Lung (tissue), 12 donors: ENCODE data around the gene SDK1. TPM values are rescaled to one million over a fixed set of nuclear protein-coding genes. Genes with fewer than 3 reads are reported as not detected.

Source experiments
- ATAC-seq: fragments of 200-7000 bp; cut with Tn5 transposase; one replicate; pipeline ENCODE4 v1.9.1; 2020; ENCODE audit warnings: moderate number of reproducible peaks; ENCODE audit not compliant: insufficient read depth, low FRiP score
- DNase-seq, 3 donors: peaks; one replicate each; pipeline ENCODE4 v3.0.0-alpha.2; 2013 to 2017
- H3K27ac ChIP-seq, 2 donors: one replicate each; pipeline ENCODE4 v1.5.1; 2013; ENCODE audit warnings: mild to moderate bottlenecking in 2 of 2, moderate library complexity in 2 of 2, control low read depth in 1 of 2, inconsistent platforms in 1 of 2, low read depth in 1 of 2, low read length in 1 of 2
- H3K27me3 ChIP-seq, 3 donors: one replicate each; pipeline ENCODE4 v1.5.1; 2013; ENCODE audit warnings: low read length in 2 of 3; ENCODE audit not compliant: control insufficient read depth in 3 of 3, insufficient read depth in 3 of 3
- H3K36me3 ChIP-seq, 4 donors: one replicate each; pipeline ENCODE4 v1.5.1; 2013; ENCODE audit warnings: low read length in 4 of 4, mild to moderate bottlenecking in 1 of 4, moderate library complexity in 1 of 4; ENCODE audit not compliant: control insufficient read depth in 4 of 4, insufficient read depth in 4 of 4
- H3K4me1 ChIP-seq, 5 donors: one replicate each; pipeline ENCODE4 v1.5.1; 2013; ENCODE audit warnings: low read length in 5 of 5, mild to moderate bottlenecking in 2 of 5, moderate library complexity in 1 of 5; ENCODE audit not compliant: control insufficient read depth in 5 of 5, insufficient read depth in 5 of 5
- H3K4me3 ChIP-seq: one replicate; pipeline ENCODE4 v1.5.1; 2013; ENCODE audit warnings: mild to moderate bottlenecking, control low read depth, moderate library complexity
- H3K9ac ChIP-seq, 2 donors: one replicate each; pipeline ENCODE4 v1.5.1; 2013; ENCODE audit warnings: low read length in 2 of 2, control low read depth in 1 of 2; ENCODE audit not compliant: insufficient read depth in 1 of 2
- H3K9me3 ChIP-seq, 4 donors: one replicate each; pipeline ENCODE4 v1.5.1; 2013; ENCODE audit warnings: low read length in 3 of 4, mild to moderate bottlenecking in 1 of 4, moderate library complexity in 1 of 4; ENCODE audit not compliant: control insufficient read depth in 4 of 4, insufficient read depth in 3 of 4
- WGBS, 2 donors: extraction: QIAGEN DNeasy Blood & Tissue Kit; methylation state at CpG; one replicate each; pipeline ENCODE4 v1.1.7; 2013; 5-methylcytosine and 5-hydroxymethylcytosine counted together
- polyA plus RNA-seq, 2 donors: library from polyadenylated mRNA; stranded (reverse); fragments of 200-250 nt; gene quantifications; one replicate each; pipeline ENCODE4 v1.2.1, GENCODE V29; 2013
- total RNA-seq, 2 donors: library from RNA; depleted of rRNA in 1 of 2; stranded (reverse); fragments of >200 nt in 1 of 2; gene quantifications; one replicate each; pipeline ENCODE4 v1.2.1, GENCODE V29; 2014 to 2021
- TF ChIP-seq, protein P1 (sequence below): IDR thresholded peaks from 2 replicates; pipeline ENCODE4 v1.5.1; 2012; ENCODE audit warnings: mild to moderate bottlenecking; ENCODE audit errors: control extremely low read depth, extremely low read depth
- donor health status: control.
- donor health status: control.
- donor health status: Bipolar disorder and iron deficiency.
- donor health status: healthy.
- donor health status: DM: yes; HTN: yes; CAD: no.

Gene SDK1
- total and polyA plus RNA-seq, 4 donors = 3.7 to 30.1 (median 12.7) TPM

DNA sequence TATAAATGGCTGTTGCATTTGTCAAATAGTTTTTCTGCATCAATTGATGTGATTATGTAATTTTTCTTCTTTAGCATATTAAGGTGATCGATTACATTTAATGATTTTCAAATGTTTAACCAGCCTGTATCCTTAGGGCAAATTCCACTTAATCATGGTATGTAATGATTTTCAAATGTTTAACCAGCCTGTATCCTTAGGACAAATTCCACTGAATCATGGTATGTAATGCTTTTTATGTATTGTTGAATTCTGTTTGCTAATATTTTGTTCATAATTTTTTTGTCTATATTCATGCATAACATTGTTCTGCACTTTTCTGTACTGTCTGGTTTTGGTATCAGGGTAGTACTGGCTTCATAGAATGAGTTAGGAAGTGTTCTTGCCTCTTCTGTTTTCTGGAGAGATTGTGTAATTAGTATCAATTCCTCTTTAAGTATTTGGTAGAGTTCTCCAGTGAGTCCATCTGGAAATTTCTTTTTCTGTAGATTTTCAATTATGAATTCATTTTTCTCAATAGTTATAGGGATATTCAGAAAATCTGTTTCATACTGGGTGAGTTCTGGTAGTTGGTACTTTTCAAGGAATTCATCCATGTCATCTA is 987.8 kb downstream of the SDK1 start:
- no peak overlapping the region for H3K4me3 ChIP-seq
- TF ChIP-seq, protein P1, sequence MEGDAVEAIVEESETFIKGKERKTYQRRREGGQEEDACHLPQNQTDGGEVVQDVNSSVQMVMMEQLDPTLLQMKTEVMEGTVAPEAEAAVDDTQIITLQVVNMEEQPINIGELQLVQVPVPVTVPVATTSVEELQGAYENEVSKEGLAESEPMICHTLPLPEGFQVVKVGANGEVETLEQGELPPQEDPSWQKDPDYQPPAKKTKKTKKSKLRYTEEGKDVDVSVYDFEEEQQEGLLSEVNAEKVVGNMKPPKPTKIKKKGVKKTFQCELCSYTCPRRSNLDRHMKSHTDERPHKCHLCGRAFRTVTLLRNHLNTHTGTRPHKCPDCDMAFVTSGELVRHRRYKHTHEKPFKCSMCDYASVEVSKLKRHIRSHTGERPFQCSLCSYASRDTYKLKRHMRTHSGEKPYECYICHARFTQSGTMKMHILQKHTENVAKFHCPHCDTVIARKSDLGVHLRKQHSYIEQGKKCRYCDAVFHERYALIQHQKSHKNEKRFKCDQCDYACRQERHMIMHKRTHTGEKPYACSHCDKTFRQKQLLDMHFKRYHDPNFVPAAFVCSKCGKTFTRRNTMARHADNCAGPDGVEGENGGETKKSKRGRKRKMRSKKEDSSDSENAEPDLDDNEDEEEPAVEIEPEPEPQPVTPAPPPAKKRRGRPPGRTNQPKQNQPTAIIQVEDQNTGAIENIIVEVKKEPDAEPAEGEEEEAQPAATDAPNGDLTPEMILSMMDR = no peak
- ATAC-seq (no peak), DNase-seq (no peak)
- no peak overlapping the region for H3K27ac ChIP-seq
- WGBS, 2 donors = 80 to 89% methylated on average over 1 of the region's 1 CpG
- peaks cover 0 to 4% (median 0%) of the 10 kb centered on the region in 3 donors for H3K27me3 ChIP-seq
- peaks cover 0 to 22% (median 5%) of the 10 kb centered on the region in 4 donors for H3K9me3 ChIP-seq
- H3K36me3 ChIP-seq = no peaks in the 10 kb centered on the region
- peaks cover 0 to 13% (median 0%) of the 10 kb centered on the region in 5 donors for H3K4me1 ChIP-seq
- H3K9ac ChIP-seq = no peak overlapping the region

DNA sequence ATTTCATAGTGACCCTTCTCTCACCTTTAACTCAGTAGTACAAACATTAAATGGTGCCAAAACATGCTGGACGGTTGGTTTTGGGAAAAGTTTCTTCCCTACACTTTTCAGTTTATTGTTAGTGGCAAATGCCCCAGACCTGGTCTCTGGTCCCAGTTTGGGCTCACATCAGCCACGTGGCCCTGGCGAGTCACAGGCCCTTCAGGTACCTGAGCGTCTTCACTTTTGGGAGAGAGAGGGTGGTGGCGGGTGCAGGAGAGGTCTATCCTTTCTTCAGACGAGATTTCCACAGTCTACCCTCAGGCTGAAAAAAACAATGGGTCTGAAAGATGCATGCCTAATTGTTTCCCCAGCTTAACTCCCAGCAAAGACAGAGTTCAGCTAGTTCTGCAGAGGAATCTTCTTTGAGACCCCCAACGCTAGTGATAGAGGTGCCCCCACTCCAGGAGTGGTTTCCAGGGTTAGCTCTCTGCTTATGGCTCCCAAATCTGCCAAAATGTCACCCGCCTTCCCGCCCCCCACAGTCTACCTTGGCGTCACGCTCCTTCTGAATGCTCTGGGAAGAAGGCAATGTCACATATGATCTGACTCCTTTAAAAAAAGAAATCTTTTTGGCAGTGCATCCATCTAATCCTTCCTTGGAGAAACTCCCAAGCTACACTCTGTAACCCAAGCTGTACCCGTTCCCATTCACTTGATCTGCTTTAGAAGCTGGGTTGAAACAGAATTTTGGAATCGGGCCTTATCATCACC is 996.3 kb downstream of the SDK1 start:
- no peaks in the 10 kb centered on the region for H3K4me1 ChIP-seq
- WGBS, 2 donors = 85 to 90% methylated on average over 13 of the region's 13 CpGs
- H3K9me3 ChIP-seq = peaks cover 0 to 19% (median 6%) of the 10 kb centered on the region in 4 donors
- H3K4me3 ChIP-seq = no peak overlapping the region
- ATAC-seq (no peak), DNase-seq (no peak)
- TF ChIP-seq, protein P1 = no peak
- no peaks in the 10 kb centered on the region for H3K36me3 ChIP-seq
- H3K27ac ChIP-seq = no peak overlapping the region
- H3K9ac ChIP-seq = no peak overlapping the region
- no peaks in the 10 kb centered on the region for H3K27me3 ChIP-seq

DNA sequence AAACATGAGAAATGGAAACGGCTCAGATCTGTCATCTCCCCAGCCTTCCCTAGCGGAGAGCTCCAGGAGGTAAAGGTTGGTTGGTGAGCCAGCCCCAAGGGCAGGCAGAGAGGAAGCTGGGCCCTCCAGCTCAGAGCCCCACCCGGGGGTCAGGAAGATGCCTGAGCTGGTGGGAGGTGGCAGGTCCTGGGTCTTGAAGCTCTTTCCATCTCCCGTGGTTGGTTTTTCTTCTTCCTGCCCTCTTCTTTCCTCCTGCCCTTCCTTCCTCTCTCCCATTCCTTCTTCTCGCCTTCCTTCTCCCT is 996.8 kb downstream of the SDK1 start:
- no peaks in the 10 kb centered on the region for H3K36me3 ChIP-seq
- no peaks in the 10 kb centered on the region for H3K27me3 ChIP-seq
- H3K4me1 ChIP-seq = no peaks in the 10 kb centered on the region
- H3K9ac ChIP-seq = no peak overlapping the region
- H3K27ac ChIP-seq = no peak overlapping the region
- peaks cover 0 to 14% (median 6%) of the 10 kb centered on the region in 4 donors for H3K9me3 ChIP-seq
- H3K4me3 ChIP-seq = no peak overlapping the region
- WGBS, 2 donors = 69 to 75% methylated on average over 5 of the region's 5 CpGs
- TF ChIP-seq, protein P1 = no peak
- DNase-seq = no peak
- no peak for ATAC-seq
